HUES6 (cell line): ENCODE results near the gene TEX10.
"Not testable (repeated sequence)": the region's sequence is repeated elsewhere in the genome, so short reads cannot be mapped to it uniquely, and the experiment has no call there.

Experiments
- H3K27ac ChIP-seq: 2 replicates; pipeline ENCODE4 v1.7.0; 2013; ENCODE audit warnings: low read depth, mild to moderate bottlenecking, low read length, inconsistent platforms
- H3K27me3 ChIP-seq: 2 replicates; pipeline ENCODE4 v1.6.1; 2013; ENCODE audit warnings: low read length; ENCODE audit not compliant: control insufficient read depth, insufficient read depth
- H3K36me3 ChIP-seq: 2 replicates; pipeline ENCODE4 v1.6.1; 2013; ENCODE audit warnings: low read length; ENCODE audit not compliant: control insufficient read depth, insufficient read depth
- H3K4me1 ChIP-seq: 2 replicates; pipeline ENCODE4 v1.6.1; 2013; ENCODE audit warnings: low read length; ENCODE audit not compliant: control insufficient read depth, insufficient read depth
- H3K4me3 ChIP-seq: 2 replicates; pipeline ENCODE4 v1.5.1; 2013; ENCODE audit warnings: low read depth, low read length
- H3K9ac ChIP-seq: one replicate; pipeline ENCODE4 v1.6.1; 2013; ENCODE audit warnings: mild to moderate bottlenecking, low read length
- H3K9me3 ChIP-seq: 2 replicates; pipeline ENCODE4 v1.6.1; 2013; ENCODE audit warnings: low read depth, low read length; ENCODE audit not compliant: control insufficient read depth, insufficient read depth

Gene TEX10

DNA sequence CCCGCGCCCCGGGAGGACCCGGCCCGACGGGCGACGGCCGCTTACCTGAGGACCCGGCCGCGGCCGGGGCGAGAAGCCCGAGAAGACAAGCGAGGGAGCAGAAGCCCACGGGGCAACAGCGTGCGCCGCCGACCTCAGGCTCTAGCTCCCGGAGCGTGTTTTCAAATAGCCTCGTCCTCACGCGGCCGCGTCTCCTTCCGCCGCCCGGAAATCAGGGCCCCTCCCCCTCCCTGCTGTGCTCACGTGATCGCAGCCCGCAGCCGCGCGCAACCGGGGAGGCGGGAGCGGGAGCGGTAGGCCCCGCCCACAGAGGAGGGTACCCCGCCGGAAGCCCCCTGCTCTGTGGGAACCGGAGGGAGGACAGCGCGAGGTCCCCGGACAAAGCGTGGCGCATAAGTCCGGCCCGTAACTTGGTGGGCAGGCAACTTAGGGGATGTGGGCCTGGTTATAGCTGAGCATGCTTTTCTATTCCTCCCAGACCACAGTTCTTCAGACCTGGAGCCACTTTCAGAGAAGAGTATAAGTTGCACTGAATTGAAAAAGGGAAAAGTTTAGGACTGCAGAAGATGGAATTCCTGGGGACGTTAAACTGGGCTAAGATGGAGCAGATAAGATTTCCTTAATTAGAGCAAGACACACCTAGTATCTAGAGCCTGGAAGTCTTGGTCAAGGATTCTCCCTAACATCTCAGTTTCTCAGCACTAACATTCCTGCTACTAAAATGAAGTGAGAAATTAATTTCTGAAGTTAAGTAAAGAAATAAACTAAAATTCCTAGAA lies at the start of gene TEX10:
TEX10 (minus strand) TSS at position 216 of the 779 bp plus-strand sequence. CDS start 3,579 bp downstream, outside the sequence.
- peak within 1 kb of the TSS; percentile 95 for H3K9ac ChIP-seq
- H3K4me3 ChIP-seq: peak within 1 kb of the TSS; percentile 97
- H3K27me3 ChIP-seq: no peaks in the 10 kb centered on the region
- H3K36me3 ChIP-seq: peaks cover 4% of the 10 kb centered on the region; the same call in 1 of the 2 replicates
- peak within 1 kb of the TSS; percentile 97 for H3K27ac ChIP-seq
- peaks cover 4% of the 10 kb centered on the region; the same call in 1 of the 2 replicates for H3K9me3 ChIP-seq
- peaks cover 17% of the 10 kb centered on the region for H3K4me1 ChIP-seq

DNA sequence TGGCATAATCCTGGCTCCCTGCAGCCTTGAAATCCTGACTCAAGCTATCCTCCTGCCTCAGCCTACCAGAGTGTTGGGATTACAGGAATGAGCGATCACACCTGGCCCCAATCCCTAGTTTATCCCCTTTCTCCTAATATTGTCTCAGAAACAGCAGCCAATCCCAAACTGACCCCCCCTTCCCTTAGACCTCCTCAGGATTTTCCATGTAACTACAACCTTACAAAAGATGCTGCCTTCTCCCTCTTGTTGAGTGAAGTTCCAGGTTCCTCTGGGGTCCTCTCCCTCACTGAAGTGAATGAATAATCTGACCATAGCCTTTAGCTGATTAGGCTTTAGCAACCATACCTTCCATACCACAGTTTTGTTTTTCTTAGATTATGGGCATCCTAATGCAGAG lies 48.3 kb upstream of the TEX10 start:
- Histone ChIP-seq H3K27ac (no peak overlapping the region), H3K36me3 (no peaks in the 10 kb centered on the region), H3K4me3 (no peak overlapping the region), H3K4me1 (no peaks in the 10 kb centered on the region), H3K9me3 (no peaks in the 10 kb centered on the region), H3K9ac (no peak overlapping the region), H3K27me3 (no peaks in the 10 kb centered on the region)

DNA sequence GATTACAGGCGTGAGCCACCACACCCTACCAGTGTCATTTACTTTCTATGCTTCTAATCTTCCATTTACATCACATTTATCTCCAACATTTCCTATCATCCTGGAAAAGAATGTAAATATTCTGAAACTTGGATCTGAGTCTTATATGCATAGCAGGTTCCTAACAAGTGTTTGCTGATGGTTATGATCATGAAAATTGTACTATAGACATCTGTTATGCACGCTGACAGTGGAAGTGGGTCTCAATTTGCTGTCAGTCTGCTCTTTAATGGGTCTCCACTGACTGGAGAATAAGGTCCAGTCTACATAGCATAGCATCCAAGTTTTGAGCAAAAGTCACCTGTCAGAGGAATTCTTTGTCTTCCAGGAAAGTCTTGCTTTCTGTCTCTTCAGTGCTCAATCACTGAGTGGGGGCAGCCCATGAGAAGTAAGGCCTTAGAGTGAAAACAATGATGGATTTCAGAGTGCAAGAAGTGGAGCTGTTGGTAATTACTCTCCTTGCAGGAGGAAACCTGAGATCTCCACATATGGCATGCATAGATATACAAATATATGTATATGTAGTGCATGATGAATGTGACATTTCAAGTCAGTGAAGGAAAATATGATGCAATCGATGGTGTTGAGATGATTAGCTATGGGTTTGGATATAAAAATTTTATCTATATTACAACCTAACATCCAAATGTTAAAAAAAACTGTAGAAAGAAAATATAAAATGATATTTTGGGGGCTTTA lies 45.0 kb upstream of the TEX10 start:
- H3K27ac ChIP-seq: no peak overlapping the region
- H3K9me3 ChIP-seq: peaks cover 9% of the 10 kb centered on the region; the same call in 1 of the 2 replicates
- H3K9ac ChIP-seq: no peak overlapping the region
- no peaks in the 10 kb centered on the region for H3K4me1 ChIP-seq
- H3K27me3 ChIP-seq: no peaks in the 10 kb centered on the region
- H3K36me3 ChIP-seq: no peaks in the 10 kb centered on the region
- no peak overlapping the region for H3K4me3 ChIP-seq

DNA sequence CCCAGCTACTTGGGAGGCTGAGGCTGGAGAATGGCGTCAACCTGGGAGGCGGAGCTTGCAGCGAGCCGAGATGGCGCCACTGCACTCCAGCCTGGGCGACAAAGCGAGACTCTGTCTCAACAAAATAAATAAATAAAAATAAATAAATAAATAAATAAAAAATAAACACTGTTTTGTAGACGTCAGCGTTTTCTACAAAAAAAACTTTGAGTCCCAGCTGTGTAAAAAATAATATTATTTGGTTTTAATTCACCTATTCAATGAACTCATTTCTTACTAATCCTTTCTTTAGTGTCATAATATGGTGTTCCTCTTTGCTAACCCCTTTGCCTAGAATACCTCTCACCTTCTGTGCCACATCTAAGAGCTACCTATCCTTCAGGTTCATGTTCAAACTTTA lies 44.0 kb upstream of the TEX10 start:
- Histone ChIP-seq H3K27ac (no peak overlapping the region), H3K9me3 (peaks cover 12% of the 10 kb centered on the region), H3K4me3 (no peak overlapping the region), H3K36me3 (no peaks in the 10 kb centered on the region), H3K4me1 (no peaks in the 10 kb centered on the region), H3K9ac (no peak overlapping the region), H3K27me3 (no peaks in the 10 kb centered on the region)

DNA sequence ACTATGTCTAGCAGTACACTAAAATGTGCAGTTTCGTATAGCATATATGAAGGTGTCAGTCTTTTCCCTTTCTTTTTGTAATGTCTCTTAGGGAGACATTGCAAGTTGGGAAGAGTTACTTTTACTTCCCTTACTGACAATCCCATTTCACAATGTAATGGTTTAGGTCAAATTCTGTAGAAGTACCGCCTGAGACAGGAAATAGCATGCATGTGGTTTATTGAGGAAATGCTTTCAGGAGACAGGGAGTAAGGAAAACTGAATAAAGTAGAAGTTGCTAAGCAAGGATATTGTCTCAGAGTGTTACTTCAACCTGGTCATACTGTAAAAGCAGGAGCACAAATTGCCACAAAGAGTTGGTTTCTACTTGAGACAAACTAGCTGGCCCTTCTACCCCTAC lies 42.1 kb upstream of the TEX10 start:
- Histone ChIP-seq H3K4me3 (no peak overlapping the region), H3K4me1 (no peaks in the 10 kb centered on the region), H3K9me3 (peaks cover 15% of the 10 kb centered on the region), H3K27me3 (no peaks in the 10 kb centered on the region), H3K9ac (no peak overlapping the region), H3K27ac (no peak overlapping the region), H3K36me3 (no peaks in the 10 kb centered on the region)

DNA sequence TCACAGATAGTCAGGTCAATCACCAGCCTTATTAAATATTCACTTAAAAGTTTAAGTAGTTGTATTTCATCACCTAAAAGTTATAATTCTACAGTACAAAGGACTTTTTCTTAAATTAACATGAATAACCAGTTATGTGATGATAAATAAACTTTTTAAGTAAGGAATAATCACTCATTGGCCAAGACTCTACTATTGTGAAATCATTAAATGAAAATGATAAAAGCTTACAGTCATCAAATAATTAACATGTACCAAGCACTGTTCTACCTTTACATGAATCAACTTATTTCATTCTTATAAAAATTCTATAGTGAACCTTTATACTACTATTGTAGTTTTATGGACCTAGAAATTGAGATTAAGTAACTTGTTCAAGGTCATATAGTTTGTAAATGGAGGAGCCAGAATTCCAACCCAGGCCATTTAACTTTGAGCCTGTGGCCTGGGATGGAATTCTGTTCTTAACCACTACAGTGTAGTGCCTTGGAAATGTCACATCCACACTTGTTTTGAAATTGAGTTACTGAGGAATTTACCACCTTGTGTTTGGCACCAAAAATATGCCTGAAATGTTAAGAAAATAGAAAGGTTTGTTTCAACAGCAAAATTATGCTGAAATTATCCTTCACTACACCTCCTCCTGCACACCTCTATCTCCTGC lies 41.4 kb upstream of the TEX10 start:
- no peaks in the 10 kb centered on the region for H3K27me3 ChIP-seq
- no peak overlapping the region for H3K27ac ChIP-seq
- no peaks in the 10 kb centered on the region for H3K36me3 ChIP-seq
- no peak overlapping the region for H3K9ac ChIP-seq
- no peak overlapping the region for H3K4me3 ChIP-seq
- H3K4me1 ChIP-seq: no peaks in the 10 kb centered on the region
- peaks cover 15% of the 10 kb centered on the region for H3K9me3 ChIP-seq

DNA sequence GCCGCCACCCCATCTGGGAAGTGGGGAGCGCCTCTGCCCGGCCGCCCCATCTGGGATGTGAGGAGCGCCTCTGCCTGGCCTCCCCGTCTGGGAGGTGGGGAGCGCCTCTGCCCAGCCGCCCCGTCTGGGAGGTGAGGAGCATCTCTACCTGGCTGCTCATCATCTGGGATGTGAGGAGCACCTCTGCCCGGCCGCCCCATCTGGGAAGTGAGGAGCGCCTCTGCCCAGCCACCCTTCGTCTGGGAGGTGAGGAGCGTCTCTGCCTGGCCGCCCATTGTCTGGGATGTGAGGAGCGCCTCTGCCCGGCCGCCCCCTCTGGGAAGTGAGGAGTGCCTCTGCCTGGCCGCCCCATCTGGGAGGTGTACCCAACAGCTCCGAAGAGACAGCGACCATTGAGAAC lies 40.2 kb upstream of the TEX10 start:
- H3K4me1 ChIP-seq, H3K4me3 ChIP-seq, H3K27me3 ChIP-seq, H3K9ac ChIP-seq, H3K27ac ChIP-seq, H3K36me3 ChIP-seq: not testable (repeated sequence)
- H3K9me3 ChIP-seq: peaks cover 15% of the 10 kb centered on the region

DNA sequence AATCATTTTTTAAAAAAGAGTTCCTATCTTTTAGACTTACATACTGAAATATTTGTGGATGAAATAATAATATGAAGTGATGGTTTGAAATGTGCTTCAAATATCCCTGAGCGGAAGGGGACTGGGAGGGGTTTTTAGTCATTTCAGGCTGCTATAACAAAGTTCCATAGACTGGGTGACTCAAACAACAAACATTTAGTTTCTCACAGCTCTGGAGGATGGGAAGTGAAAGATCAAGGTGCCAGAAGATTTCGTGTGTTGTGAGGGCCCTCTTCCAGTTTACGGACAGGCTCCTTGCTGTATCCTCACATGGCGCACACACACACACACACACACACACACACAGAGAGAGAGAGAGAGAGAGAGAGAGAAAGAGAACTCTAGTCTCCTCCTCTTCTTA lies 27.1 kb upstream of the TEX10 start:
- Histone ChIP-seq H3K4me3 (no peak overlapping the region), H3K36me3 (no peaks in the 10 kb centered on the region), H3K27me3 (no peaks in the 10 kb centered on the region), H3K9ac (no peak overlapping the region), H3K9me3 (peaks cover 10% of the 10 kb centered on the region), H3K27ac (no peak overlapping the region), H3K4me1 (0 out of 2 replicates have a peak, but pooled peaks cover 4% of the 10 kb centered on the region)

DNA sequence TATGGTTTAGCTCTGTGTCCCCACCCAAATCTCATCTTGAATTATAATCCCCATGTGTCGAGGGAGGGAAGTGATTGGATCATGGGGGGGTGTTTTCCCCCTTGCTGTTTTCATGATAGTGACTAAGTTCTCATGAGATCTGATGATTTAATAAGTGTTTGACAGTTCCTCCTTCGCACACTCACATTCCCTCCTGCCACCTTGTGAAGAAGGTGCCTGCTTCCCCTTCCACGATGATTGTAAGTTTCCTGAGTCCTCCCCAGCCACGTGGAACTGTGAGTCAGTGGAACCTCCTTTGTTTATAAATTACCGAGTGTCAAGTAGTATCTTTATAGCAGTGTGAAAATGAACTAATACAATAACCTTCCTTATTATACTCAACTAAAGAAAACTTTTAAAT lies 24.3 kb upstream of the TEX10 start:
- no peaks in the 10 kb centered on the region for H3K27me3 ChIP-seq
- H3K4me3 ChIP-seq: no peak overlapping the region
- peaks cover 11% of the 10 kb centered on the region for H3K9me3 ChIP-seq
- no peaks in the 10 kb centered on the region for H3K36me3 ChIP-seq
- 0 out of 2 replicates have a peak, but pooled peaks cover 4% of the 10 kb centered on the region for H3K4me1 ChIP-seq
- no peak overlapping the region for H3K27ac ChIP-seq
- no peak overlapping the region for H3K9ac ChIP-seq

DNA sequence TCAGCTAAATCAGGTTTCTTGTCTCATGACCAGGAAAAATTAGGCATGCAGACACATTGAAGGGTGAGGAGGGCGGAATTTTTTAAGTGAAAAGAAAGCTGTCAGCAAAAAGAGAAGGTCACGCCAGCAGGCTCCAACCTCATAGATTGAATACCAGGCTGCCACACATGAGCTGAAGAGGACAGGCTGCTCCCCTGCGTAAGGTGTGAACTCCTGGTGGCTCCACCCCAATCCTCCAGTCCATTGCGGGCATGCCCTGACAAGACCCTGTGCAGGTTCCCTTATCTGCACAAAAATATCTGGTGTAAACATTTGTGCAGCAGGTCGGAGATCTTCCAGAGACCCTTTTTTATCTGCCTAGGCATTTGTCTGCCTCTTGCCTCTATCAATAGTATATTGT lies 22.9 kb upstream of the TEX10 start:
- Histone ChIP-seq H3K4me3 (no peak overlapping the region), H3K27ac (no peak overlapping the region), H3K36me3 (no peaks in the 10 kb centered on the region), H3K4me1 (0 out of 2 replicates have a peak, but pooled peaks cover 4% of the 10 kb centered on the region), H3K27me3 (no peaks in the 10 kb centered on the region), H3K9me3 (peaks cover 12% of the 10 kb centered on the region), H3K9ac (no peak overlapping the region)

DNA sequence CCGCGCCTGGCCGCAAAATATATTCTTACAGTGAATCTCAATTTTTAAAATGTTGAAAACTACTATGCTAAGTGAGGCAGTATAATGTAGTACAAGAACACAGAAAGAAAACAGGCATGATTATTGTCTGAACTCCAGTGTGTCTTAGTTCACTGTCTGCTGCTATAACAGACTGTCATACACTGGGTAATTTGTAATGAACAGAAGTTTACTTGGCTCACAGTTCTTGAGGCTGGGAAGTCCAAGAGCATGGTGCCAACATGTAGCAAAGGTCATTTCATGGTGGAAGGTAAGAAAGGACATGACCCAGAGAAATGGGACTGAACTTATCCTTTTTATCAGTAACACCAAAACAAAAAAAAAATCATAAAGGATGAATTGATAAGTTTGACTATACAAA lies 19.9 kb upstream of the TEX10 start:
- no peak overlapping the region for H3K4me3 ChIP-seq
- H3K27ac ChIP-seq: no peak overlapping the region
- H3K9ac ChIP-seq: no peak overlapping the region
- H3K27me3 ChIP-seq: no peaks in the 10 kb centered on the region
- H3K4me1 ChIP-seq: peaks cover 10% of the 10 kb centered on the region; the same call in 1 of the 2 replicates
- H3K36me3 ChIP-seq: no peaks in the 10 kb centered on the region
- H3K9me3 ChIP-seq: peaks cover 19% of the 10 kb centered on the region
